Testis (tissue), 2 donors: ENCODE results near the gene HEYL.

Source experiments
- POLR2A ChIP-seq: fragments of 450-650 bp; IDR thresholded peaks from one replicate; pipeline ENCODE4 v1.6.1; 2017; ENCODE audit warnings: antibody characterized with exemption, mild to moderate bottlenecking, moderate library complexity
- TF ChIP-seq, protein P1 (sequence below), 3 experiments: fragments of 450-650 bp in 2 of 3; fragments of 200-600 bp in 1 of 3; sonication (generic) in 1 of 3; IDR thresholded peaks; one replicate each; pipeline ENCODE4 v1.5.1; 2016 to 2019; ENCODE audit warnings: antibody characterized with exemption in 3 of 3, mild to moderate bottlenecking in 2 of 3, moderate library complexity in 1 of 3

DNA sequence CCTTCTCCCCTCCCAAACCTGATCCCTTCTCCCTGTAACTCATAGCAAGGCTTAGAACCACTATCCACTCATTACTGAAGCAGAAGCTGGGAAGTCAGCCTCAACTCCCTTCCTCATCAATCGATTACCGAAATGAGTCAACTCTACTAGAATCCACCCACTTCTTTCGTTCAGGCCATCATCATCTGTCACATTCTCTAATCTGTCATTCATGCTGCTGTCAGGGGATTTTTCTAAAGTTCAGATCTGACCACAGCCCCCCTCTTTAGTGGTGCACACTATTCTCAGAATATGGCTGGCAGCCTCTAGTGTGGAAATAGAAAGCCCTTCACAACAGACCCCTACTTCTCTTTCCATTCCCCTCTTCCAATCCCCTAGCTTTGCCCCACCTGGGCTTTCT is 27.3 kb upstream of the HEYL start:
- TF ChIP-seq, protein P1, sequence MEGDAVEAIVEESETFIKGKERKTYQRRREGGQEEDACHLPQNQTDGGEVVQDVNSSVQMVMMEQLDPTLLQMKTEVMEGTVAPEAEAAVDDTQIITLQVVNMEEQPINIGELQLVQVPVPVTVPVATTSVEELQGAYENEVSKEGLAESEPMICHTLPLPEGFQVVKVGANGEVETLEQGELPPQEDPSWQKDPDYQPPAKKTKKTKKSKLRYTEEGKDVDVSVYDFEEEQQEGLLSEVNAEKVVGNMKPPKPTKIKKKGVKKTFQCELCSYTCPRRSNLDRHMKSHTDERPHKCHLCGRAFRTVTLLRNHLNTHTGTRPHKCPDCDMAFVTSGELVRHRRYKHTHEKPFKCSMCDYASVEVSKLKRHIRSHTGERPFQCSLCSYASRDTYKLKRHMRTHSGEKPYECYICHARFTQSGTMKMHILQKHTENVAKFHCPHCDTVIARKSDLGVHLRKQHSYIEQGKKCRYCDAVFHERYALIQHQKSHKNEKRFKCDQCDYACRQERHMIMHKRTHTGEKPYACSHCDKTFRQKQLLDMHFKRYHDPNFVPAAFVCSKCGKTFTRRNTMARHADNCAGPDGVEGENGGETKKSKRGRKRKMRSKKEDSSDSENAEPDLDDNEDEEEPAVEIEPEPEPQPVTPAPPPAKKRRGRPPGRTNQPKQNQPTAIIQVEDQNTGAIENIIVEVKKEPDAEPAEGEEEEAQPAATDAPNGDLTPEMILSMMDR (IDR thresholded peaks at IDR 0.05): no peak
- no peak for TF ChIP-seq POLR2A
